ENCODE measurements around the gene RCAN2.

DNA sequence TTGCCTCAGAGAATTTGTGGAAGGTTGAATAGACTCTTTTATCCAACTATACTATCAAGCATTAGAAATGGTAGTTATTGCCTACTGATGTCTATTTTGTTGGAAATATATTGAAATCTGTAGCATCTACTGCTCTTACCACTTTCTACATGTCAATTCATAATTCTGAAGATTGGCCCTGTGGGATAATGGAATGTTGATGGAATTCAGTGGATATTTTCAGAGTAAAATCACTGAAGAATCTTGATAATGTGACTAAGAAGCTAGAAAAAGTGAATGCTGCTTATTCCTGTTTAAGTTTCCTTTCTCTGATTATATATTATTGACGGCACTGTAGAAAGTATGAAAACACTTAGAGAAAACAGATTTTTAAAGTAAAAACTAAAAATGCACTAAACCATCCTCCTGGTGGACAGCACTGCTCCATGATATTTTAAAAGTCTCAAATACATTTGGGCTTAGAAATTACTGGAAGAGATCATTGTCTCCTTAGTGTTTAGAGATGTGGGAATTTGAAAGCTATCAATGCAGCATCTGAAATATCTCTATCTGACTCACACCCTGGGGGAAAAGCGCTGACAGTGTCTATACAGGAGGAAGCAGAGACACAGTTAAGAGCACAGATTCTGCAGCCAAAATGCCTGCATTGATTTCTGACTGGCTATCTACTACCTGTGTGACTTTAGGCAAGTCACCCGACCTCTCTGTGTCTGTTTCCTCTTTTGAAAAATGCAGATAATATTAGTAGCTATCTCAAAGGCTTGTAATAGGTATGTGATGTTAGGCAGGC is 37.9 kb upstream of the RCAN2 start:
- TF ChIP-seq POLR2A (IDR thresholded peaks at IDR 0.05; ENCODE audit: low read depth) (no peak), CTCF (IDR thresholded peaks at IDR 0.05) (no peak), POLR2AphosphoS5 (IDR thresholded peaks at IDR 0.05) (no peak)

Measured in esophagus muscularis mucosa (tissue), 3 donors.